ENCODE measurements around the gene RBL1.
"Not testable (repeated sequence)": the region's sequence is repeated elsewhere in the genome, so short reads cannot be mapped to it uniquely, and the experiment has no call there.

RBL1 gene

DNA sequence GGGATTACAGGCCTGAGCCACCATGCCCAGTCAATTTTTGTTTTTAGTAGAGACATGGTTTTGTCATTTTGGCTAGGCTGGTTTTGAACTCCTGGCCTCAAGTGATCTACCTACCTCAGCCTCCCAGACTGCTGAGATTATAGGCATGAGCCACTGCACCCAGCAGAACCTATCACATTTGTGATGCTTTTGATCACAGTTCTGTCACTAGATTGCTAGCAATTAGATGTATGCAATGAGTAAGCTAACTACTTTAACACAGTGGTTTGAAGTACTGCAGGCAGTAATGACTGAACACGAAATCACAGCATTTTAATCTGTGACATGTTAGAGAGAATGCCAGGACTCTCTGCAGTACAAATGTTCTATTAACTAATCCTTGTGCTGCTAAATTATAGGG is 124.7 kb downstream of the RBL1 start:
- no peak overlapping the region for H3K27ac ChIP-seq (ENCODE audit: insufficient read depth, low read depth, low read length, poor library complexity, severe bottlenecking)
- no peaks in the 10 kb centered on the region for H3K27me3 ChIP-seq (ENCODE audit: control insufficient read depth, insufficient read depth, low read length, poor library complexity, severe bottlenecking)
- H3K4me1 ChIP-seq (ENCODE audit: control insufficient read depth, insufficient read depth, low read length) = no peaks in the 10 kb centered on the region
- no peak overlapping the region for H3K4me3 ChIP-seq (ENCODE audit: insufficient read depth, low read depth, low read length)
- H3K36me3 ChIP-seq (ENCODE audit: control insufficient read depth, insufficient read depth, low read length) = no peaks in the 10 kb centered on the region
- 93 to 95% methylated on average over 1 of the region's 1 CpG for WGBS, 2 experiments
- no peaks in the 10 kb centered on the region for H3K9me3 ChIP-seq (ENCODE audit: control insufficient read depth, low read length)

DNA sequence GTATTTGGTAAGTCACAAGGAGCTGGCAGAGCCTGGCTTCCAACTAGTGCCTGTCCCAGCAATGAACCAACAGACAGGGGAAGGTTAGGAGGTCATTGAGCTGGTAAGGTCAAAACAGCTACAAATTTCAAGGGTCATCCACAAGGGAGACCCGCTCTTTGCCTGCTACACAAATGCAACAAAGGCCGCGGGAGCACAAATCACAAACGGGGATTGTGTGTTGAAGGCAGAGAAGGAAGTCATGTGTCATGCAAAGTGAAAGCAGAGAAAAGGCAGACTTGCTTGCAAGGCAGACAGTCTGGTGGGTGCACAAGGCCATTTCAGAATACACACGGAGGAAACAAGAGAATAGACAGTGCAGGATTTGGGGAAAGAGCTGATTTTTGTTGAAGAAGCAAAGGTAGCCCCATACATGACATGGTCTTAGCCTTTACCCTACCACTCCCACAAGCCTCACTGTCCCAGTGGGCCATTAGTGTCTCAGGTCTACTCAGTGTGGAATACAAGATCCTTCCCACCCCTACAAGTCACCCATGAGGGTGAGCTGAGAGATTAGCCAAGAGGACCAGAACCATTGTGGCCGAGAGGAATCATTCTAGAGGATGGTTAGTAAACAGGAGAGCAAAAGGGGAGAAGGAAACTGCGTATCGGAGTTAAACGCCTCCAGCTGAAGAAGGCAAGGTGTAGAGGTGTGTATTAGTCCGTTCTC is 126.2 kb downstream of the RBL1 start:
- no peaks in the 10 kb centered on the region for H3K36me3 ChIP-seq (ENCODE audit: control insufficient read depth, insufficient read depth, low read length)
- H3K27ac ChIP-seq (ENCODE audit: insufficient read depth, low read depth, low read length, poor library complexity, severe bottlenecking) = no peak overlapping the region
- H3K9me3 ChIP-seq (ENCODE audit: control insufficient read depth, low read length) = no peaks in the 10 kb centered on the region
- H3K27me3 ChIP-seq (ENCODE audit: control insufficient read depth, insufficient read depth, low read length, poor library complexity, severe bottlenecking) = no peaks in the 10 kb centered on the region
- no peak overlapping the region for H3K4me3 ChIP-seq (ENCODE audit: insufficient read depth, low read depth, low read length)
- H3K4me1 ChIP-seq (ENCODE audit: control insufficient read depth, insufficient read depth, low read length) = no peaks in the 10 kb centered on the region
- 91 to 93% methylated on average over 10 of the region's 10 CpGs for WGBS, 2 experiments

DNA sequence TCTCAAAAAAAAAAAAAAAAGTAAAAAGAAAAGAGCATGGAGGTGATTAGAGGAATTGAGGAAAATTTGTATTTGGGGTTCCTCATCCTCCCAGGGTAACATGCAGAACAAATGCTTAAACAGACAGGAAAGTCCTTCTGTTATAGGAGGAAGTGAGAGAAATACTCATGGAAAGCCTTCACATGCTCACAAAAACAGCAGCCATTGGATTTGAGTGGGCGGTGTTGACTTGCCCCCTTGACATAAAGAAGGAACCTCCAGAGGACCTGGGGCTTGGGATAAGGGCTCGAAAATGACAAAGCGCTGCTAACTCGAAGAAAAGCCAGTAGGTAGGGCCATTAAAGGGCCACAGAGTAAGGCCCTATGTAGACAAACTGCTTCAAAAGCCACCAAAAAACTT is 126.7 kb downstream of the RBL1 start:
- no peak overlapping the region for H3K4me3 ChIP-seq (ENCODE audit: insufficient read depth, low read depth, low read length)
- no peaks in the 10 kb centered on the region for H3K4me1 ChIP-seq (ENCODE audit: control insufficient read depth, insufficient read depth, low read length)
- no peaks in the 10 kb centered on the region for H3K27me3 ChIP-seq (ENCODE audit: control insufficient read depth, insufficient read depth, low read length, poor library complexity, severe bottlenecking)
- H3K36me3 ChIP-seq (ENCODE audit: control insufficient read depth, insufficient read depth, low read length) = no peaks in the 10 kb centered on the region
- H3K9me3 ChIP-seq (ENCODE audit: control insufficient read depth, low read length) = no peaks in the 10 kb centered on the region
- no peak overlapping the region for H3K27ac ChIP-seq (ENCODE audit: insufficient read depth, low read depth, low read length, poor library complexity, severe bottlenecking)
- 96 to 98% methylated on average over 4 of the region's 4 CpGs for WGBS, 2 experiments

DNA sequence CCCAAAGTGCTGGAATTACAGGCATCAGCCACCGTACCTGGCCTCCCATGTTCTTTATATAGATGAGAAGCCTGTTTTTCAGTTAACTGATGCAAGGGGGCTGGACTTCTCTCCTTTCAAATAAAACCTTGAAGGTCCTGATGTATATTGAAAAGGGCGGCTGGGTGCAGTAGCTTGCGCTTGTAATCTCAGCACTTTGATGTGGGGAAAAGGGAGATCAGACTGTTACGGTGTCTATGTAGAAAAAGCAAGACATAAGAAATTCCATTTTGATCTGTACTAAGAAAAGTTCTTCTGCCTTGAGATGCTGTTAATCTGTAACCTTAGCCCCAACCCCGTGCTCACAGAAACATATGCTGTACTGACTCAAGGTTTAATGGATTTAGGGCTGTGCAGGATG is 128.2 kb downstream of the RBL1 start:
- Histone ChIP-seq H3K36me3 (ENCODE audit: control insufficient read depth, insufficient read depth, low read length) (no peaks in the 10 kb centered on the region), H3K27me3 (ENCODE audit: control insufficient read depth, insufficient read depth, low read length, poor library complexity, severe bottlenecking) (no peaks in the 10 kb centered on the region), H3K27ac (ENCODE audit: insufficient read depth, low read depth, low read length, poor library complexity, severe bottlenecking) (no peak overlapping the region), H3K4me3 (ENCODE audit: insufficient read depth, low read depth, low read length) (no peak overlapping the region), H3K4me1 (ENCODE audit: control insufficient read depth, insufficient read depth, low read length) (no peaks in the 10 kb centered on the region), H3K9me3 (ENCODE audit: control insufficient read depth, low read length) (no peaks in the 10 kb centered on the region)
- WGBS, 2 experiments = 91 to 96% methylated on average over 5 of the region's 5 CpGs

DNA sequence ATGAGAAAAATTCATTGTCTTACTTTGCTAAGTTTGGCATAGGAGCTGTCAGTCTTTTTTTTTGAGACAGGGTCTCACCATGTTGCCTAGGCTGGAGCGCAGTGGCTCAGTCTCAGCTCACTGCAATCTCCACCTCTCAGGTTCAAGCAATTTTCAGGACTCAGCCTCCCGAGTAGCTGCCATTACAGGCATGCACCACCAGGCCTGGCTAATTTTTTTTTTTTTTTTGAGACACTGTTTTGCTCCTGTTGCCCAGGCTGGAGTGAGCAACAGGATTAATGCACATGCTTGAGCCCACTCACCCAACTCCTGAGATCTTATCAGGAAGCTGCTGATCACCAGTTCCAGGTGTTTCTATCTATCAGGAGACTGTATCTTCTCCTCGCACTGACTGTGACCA is 128.8 kb downstream of the RBL1 start:
- H3K4me3 ChIP-seq (ENCODE audit: insufficient read depth, low read depth, low read length); H3K27ac ChIP-seq (ENCODE audit: insufficient read depth, low read depth, low read length, poor library complexity, severe bottlenecking); H3K4me1 ChIP-seq (ENCODE audit: control insufficient read depth, insufficient read depth, low read length); H3K9me3 ChIP-seq (ENCODE audit: control insufficient read depth, low read length); H3K36me3 ChIP-seq (ENCODE audit: control insufficient read depth, insufficient read depth, low read length); H3K27me3 ChIP-seq (ENCODE audit: control insufficient read depth, insufficient read depth, low read length, poor library complexity, severe bottlenecking): not testable (repeated sequence)
- 88 to 90% methylated on average over 3 of the region's 3 CpGs for WGBS, 2 experiments

DNA sequence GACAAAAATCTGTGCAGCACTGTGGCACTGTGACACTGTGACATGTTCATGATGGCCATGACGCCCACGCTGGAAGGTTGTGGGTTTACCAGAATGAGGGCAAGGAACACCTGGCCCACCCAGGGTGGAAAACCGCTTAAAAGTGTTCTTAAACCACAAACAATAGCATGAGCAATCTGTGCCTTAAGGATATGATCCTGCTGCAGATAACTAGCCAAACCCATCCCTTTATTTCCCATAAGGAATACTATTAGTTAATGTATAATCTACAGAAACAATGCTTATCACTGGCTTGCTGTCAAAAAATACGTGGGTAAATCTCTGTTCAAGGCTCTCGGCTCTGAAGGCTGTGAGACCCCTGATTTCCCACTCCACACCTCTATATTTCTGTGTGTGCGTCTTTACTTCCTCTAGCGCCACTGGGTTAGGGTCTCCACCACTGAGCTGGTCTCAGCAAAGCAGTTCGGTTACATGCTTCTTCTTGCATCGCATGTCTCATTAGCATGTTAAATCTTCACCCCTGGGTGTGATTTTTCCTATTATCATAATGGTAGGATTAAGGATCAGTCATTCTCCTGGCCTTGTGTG is 133.3 kb downstream of the RBL1 start:
- 83 to 85% methylated on average over 9 of the region's 9 CpGs for WGBS, 2 experiments
- not testable (repeated sequence) for H3K4me3 ChIP-seq (ENCODE audit: insufficient read depth, low read depth, low read length); H3K36me3 ChIP-seq (ENCODE audit: control insufficient read depth, insufficient read depth, low read length); H3K27me3 ChIP-seq (ENCODE audit: control insufficient read depth, insufficient read depth, low read length, poor library complexity, severe bottlenecking); H3K9me3 ChIP-seq (ENCODE audit: control insufficient read depth, low read length); H3K4me1 ChIP-seq (ENCODE audit: control insufficient read depth, insufficient read depth, low read length); H3K27ac ChIP-seq (ENCODE audit: insufficient read depth, low read depth, low read length, poor library complexity, severe bottlenecking)

DNA sequence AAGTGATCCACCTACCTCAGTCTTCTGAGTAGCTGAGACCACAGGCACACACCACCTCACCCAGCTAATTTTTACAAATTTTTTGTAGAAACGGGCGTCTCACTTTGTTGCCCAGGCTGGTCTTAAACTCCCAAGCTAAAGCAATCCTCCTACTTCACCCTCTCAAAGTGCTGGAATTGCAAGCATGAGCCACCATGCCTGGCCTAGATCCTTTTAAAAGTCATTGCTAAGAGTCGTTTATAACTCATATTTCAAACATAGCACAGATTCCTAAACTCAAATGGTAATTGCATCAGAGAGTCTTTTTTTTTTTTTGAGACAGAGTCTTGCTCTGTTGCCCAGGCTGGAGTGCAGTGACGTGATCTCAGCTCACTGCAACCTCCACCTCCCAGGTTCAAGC is 136.6 kb downstream of the RBL1 start:
- Histone ChIP-seq H3K36me3 (ENCODE audit: control insufficient read depth, insufficient read depth, low read length) (no peaks in the 10 kb centered on the region), H3K27ac (ENCODE audit: insufficient read depth, low read depth, low read length, poor library complexity, severe bottlenecking) (no peak overlapping the region), H3K4me1 (ENCODE audit: control insufficient read depth, insufficient read depth, low read length) (no peaks in the 10 kb centered on the region), H3K9me3 (ENCODE audit: control insufficient read depth, low read length) (no peaks in the 10 kb centered on the region), H3K27me3 (ENCODE audit: control insufficient read depth, insufficient read depth, low read length, poor library complexity, severe bottlenecking) (no peaks in the 10 kb centered on the region), H3K4me3 (ENCODE audit: insufficient read depth, low read depth, low read length) (no peak overlapping the region)
- 96% methylated on average over 4 of the region's 4 CpGs for WGBS, 2 experiments

DNA sequence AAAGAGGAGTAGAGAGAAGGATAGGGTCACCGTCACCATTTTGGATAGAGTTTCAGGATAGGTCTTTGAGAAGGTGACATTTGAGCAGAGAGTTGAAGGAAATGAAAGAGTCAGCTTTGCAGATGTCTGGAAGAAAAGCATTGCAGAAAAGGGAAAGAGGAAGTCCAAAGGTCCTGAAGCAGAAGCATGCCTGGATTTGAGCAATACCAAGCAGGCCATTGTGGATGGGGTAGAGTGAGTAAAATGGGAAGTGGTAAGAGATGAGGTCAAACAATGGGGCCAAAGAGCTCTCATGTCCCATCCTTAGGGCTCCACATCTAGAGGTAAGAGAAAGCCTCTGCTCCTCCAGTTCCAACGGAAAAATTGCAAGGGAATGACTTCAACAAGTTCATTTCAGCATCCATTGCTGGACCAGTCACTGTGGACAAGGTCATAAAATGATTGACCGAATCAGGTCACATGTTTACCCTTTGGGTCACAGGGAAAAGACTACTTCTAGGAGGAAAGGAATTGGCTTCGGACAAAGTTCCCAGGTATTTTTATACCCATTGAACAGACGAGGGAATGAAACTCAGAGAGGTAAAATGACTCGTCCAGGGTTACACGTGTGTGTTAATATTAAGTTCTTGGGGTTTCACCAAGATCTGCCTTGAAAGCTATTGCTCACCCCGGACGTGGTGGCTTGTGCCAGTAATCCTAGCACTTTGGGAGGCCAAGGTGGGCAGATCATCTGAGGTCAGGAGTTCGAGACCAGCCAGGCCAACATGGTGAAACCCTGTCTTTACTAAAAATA is 137.7 kb downstream of the RBL1 start:
- WGBS, 2 experiments = 94% methylated on average over 10 of the region's 10 CpGs
- Histone ChIP-seq H3K27ac (ENCODE audit: insufficient read depth, low read depth, low read length, poor library complexity, severe bottlenecking) (no peak overlapping the region), H3K4me1 (ENCODE audit: control insufficient read depth, insufficient read depth, low read length) (no peaks in the 10 kb centered on the region), H3K27me3 (ENCODE audit: control insufficient read depth, insufficient read depth, low read length, poor library complexity, severe bottlenecking) (no peaks in the 10 kb centered on the region), H3K36me3 (ENCODE audit: control insufficient read depth, insufficient read depth, low read length) (no peaks in the 10 kb centered on the region), H3K4me3 (ENCODE audit: insufficient read depth, low read depth, low read length) (no peak overlapping the region), H3K9me3 (ENCODE audit: control insufficient read depth, low read length) (no peaks in the 10 kb centered on the region)

DNA sequence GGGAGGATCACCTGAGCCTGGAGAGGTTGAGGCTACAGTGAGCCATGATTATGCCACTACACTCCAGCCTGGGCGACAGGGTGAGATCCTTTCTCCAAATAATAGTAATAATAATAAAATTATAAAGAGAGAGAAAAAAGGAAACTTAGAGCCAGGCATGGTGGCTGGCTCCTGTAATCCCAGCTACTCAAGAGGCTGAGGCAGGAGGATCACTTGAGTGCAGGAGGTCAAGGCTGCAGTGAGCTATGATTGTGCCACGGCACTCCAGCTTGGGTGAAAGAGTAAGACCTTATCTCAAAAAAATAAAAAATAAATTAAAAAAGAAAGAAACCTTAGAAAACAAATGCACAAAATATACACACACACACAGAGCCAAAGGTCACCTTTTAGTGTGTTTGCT is 139.1 kb downstream of the RBL1 start:
- Histone ChIP-seq H3K4me3 (ENCODE audit: insufficient read depth, low read depth, low read length) (no peak overlapping the region), H3K27me3 (ENCODE audit: control insufficient read depth, insufficient read depth, low read length, poor library complexity, severe bottlenecking) (no peaks in the 10 kb centered on the region), H3K4me1 (ENCODE audit: control insufficient read depth, insufficient read depth, low read length) (no peaks in the 10 kb centered on the region), H3K9me3 (ENCODE audit: control insufficient read depth, low read length) (no peaks in the 10 kb centered on the region), H3K36me3 (ENCODE audit: control insufficient read depth, insufficient read depth, low read length) (no peaks in the 10 kb centered on the region), H3K27ac (ENCODE audit: insufficient read depth, low read depth, low read length, poor library complexity, severe bottlenecking) (no peak overlapping the region)
- 88% methylated on average over 1 of the region's 2 CpGs; no CpG with 5 or more reads in 1 of the 2 experiments for WGBS, 2 experiments

DNA sequence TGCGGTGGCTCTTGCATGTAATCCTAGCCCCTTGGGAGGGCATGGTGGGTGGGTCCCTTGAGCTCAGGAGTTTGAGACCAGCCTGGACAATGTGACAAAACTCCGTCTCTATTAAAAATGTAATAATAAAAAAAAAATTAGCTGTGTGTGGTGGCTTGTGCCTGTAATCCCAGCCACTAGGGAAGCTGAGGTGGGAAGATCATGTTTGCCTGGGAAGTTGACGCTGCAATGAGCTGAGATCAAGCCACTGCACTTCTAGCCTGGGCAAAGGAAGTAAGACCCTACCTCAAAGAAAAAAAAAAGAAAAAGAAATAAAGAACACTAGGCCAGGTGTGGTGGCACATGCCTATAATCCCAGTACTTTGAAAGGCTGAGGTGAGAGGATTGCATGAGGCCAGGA is 139.8 kb downstream of the RBL1 start:
- Histone ChIP-seq H3K4me3 (ENCODE audit: insufficient read depth, low read depth, low read length) (no peak overlapping the region), H3K9me3 (ENCODE audit: control insufficient read depth, low read length) (no peaks in the 10 kb centered on the region), H3K27me3 (ENCODE audit: control insufficient read depth, insufficient read depth, low read length, poor library complexity, severe bottlenecking) (peaks cover 4% of the 10 kb centered on the region), H3K4me1 (ENCODE audit: control insufficient read depth, insufficient read depth, low read length) (no peaks in the 10 kb centered on the region), H3K27ac (ENCODE audit: insufficient read depth, low read depth, low read length, poor library complexity, severe bottlenecking) (no peak overlapping the region), H3K36me3 (ENCODE audit: control insufficient read depth, insufficient read depth, low read length) (no peaks in the 10 kb centered on the region)
- WGBS, 2 experiments = 47 to 62% methylated on average over 2 to 3 of the region's 3 CpGs

Measured in ectodermal cell (in vitro differentiated cells).